ENCODE measurements around the gene SLCO3A1.

SLCO3A1 gene

DNA sequence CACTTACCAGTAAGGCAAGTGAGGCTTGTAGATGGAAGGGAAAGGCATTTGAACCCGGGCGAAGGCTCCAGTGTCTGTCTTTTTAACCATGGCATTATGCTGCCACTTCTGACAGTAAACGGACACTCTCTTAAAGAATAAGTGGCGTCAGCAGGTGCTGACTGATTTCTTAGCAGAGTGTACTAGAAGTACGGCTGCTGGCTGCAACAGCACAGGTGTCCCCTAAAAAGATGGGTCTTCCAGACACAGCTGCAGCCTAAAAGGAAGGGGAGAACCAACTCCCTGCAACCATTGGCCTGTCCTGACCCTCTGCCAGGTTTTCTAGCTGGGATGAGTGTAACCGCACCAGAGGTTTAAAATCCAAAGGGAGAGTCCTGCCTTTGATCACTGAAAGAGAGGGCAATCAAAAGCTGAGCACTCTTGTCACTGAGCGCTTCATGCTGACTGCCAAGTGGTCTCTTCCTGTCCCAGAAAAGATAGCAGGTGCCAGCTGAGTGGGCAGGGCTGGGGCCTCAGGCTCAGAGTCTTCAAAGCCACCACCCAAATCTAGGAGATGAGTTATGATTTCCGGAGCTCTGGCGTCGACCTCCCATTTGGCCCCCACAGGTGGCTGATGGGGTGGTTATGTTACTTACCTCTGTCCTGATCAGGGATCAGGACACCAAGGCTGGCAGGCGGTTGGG, 255.8 kb downstream of the SLCO3A1 start:
- DNase-seq (ENCODE audit: low spot score), result no peak
- TF ChIP-seq, protein P1, sequence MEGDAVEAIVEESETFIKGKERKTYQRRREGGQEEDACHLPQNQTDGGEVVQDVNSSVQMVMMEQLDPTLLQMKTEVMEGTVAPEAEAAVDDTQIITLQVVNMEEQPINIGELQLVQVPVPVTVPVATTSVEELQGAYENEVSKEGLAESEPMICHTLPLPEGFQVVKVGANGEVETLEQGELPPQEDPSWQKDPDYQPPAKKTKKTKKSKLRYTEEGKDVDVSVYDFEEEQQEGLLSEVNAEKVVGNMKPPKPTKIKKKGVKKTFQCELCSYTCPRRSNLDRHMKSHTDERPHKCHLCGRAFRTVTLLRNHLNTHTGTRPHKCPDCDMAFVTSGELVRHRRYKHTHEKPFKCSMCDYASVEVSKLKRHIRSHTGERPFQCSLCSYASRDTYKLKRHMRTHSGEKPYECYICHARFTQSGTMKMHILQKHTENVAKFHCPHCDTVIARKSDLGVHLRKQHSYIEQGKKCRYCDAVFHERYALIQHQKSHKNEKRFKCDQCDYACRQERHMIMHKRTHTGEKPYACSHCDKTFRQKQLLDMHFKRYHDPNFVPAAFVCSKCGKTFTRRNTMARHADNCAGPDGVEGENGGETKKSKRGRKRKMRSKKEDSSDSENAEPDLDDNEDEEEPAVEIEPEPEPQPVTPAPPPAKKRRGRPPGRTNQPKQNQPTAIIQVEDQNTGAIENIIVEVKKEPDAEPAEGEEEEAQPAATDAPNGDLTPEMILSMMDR (IDR thresholded peaks at IDR 0.05; ENCODE audit: extremely low read depth, missing control alignments), result no peak

DNA sequence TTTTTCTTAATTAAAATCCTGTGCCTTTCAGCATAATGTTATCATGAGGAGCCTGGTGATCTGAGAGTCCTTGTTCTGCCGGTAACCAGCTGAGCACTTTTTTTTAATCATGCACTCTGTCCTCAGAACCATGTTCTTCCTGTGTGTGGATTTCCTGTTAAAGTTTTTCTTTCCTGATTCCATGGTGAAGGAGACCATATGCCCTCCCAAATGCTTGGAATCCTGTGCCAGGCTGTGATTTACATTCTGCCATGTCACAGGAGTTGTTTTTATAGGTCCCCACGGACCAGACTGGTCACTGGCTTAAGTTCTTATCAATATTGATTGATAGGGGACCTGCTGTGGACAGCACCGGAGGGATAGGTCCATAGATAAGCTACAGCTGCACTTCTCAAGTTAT, 257.8 kb downstream of the SLCO3A1 start:
- no peak for DNase-seq (ENCODE audit: low spot score)

DNA sequence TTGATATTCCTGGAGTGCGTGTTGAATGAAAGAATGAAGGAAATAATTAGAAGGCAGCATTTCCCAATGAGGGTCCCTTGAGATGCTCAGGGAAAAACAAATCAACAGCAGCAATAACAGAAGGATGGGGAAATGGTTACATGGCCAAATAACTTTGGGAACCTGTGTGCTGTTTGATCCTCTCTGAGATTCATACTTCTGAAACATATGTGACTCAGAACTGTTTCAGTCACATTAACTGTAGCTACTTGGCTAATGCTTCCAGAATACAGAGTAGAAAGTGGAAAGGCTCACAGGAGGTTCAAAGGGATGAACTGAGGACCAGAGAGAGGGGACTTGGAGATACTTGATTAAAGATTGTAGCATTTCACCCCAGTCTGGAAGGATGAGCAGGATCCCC, 258.2 kb downstream of the SLCO3A1 start:
- TF ChIP-seq, protein P1 (IDR thresholded peaks at IDR 0.05; ENCODE audit: extremely low read depth, missing control alignments), result no peak

More for the DNA sequence above, 257.8 kb downstream of the SLCO3A1 start:
- TF ChIP-seq, protein P1 (IDR thresholded peaks at IDR 0.05; ENCODE audit: extremely low read depth, missing control alignments), result no peak

GRCh38 chr15:92112180-92112579, 258.7 kb downstream of the SLCO3A1 start:
- TF ChIP-seq, protein P1 (IDR thresholded peaks at IDR 0.05; ENCODE audit: extremely low read depth, missing control alignments), result no peak
- DNase-seq (ENCODE audit: low spot score), result no peak

More for the DNA sequence above, 258.2 kb downstream of the SLCO3A1 start:
- DNase-seq (ENCODE audit: low spot score), result no peak

DNA sequence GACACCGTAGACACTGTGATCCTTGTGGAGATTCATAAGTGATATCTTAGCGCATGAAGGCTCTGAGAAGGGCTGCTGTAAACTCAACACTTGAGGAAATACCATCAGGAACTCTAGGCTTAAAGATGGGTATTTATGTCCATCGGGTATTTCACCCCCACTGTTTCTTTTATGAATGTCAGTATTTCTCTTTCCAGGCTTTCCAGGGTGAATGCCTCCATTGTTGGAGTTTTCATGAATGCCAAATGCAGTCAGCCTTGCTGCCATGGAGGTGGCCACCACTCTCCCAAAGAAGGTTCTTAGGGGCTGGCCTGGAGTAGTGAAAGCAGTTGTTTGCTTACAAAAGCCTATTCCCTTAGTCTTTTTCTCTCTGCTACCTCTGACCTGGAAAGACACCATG, 259.2 kb downstream of the SLCO3A1 start:
- TF ChIP-seq, protein P1 (IDR thresholded peaks at IDR 0.05; ENCODE audit: extremely low read depth, missing control alignments), result no peak
- no peak for DNase-seq (ENCODE audit: low spot score)

GRCh38 chr15:92113832-92114231, 260.3 kb downstream of the SLCO3A1 start:
- no peak for DNase-seq (ENCODE audit: low spot score)
- TF ChIP-seq, protein P1 (IDR thresholded peaks at IDR 0.05; ENCODE audit: extremely low read depth, missing control alignments), result no peak

- DNase-seq (ENCODE audit: low spot score), result no peak
- TF ChIP-seq, protein P1 (IDR thresholded peaks at IDR 0.05; ENCODE audit: extremely low read depth, missing control alignments), result no peak
Observed at GRCh38 chr15:92115834-92116233, 262.3 kb downstream of the SLCO3A1 start.

Data from GM20000 (cell line).